Muscle layer of duodenum (tissue), 2 donors: ENCODE data around the gene HBEGF.
A peak's percentile ranks its signal among the peaks of the same experiment; 100 is the strongest.
"Not testable (repeated sequence)": the region's sequence is repeated elsewhere in the genome, so short reads cannot be mapped to it uniquely, and the experiment has no call there.

Experiments used
- H3K27ac ChIP-seq: one replicate; pipeline ENCODE4 v1.7.0; 2013; ENCODE audit warnings: mild to moderate bottlenecking, low read length
- H3K27me3 ChIP-seq: one replicate; pipeline ENCODE4 v1.7.0; 2013; ENCODE audit warnings: low read depth, mild to moderate bottlenecking, control low read depth, low read length
- H3K36me3 ChIP-seq, 2 donors: one replicate each; pipeline ENCODE4 v1.7.0; 2013; ENCODE audit warnings: low read length in 2 of 2, control low read depth in 1 of 2, mild to moderate bottlenecking in 1 of 2; ENCODE audit not compliant: insufficient read depth in 2 of 2, control insufficient read depth in 1 of 2
- H3K4me1 ChIP-seq, 2 donors: one replicate each; pipeline ENCODE4 v1.7.0; 2013; ENCODE audit warnings: low read length in 2 of 2, mild to moderate bottlenecking in 2 of 2, control low read depth in 1 of 2, moderate library complexity in 1 of 2; ENCODE audit not compliant: insufficient read depth in 2 of 2, control insufficient read depth in 1 of 2
- H3K4me3 ChIP-seq, 2 donors: one replicate each; pipeline ENCODE4 v1.7.0; 2013; ENCODE audit warnings: low read length in 2 of 2, low read depth in 1 of 2, mild to moderate bottlenecking in 1 of 2
- H3K9me3 ChIP-seq, 2 donors: one replicate each; pipeline ENCODE4 v1.7.0; 2013; ENCODE audit warnings: low read length in 2 of 2, control low read depth in 1 of 2, mild to moderate bottlenecking in 1 of 2; ENCODE audit not compliant: control insufficient read depth in 1 of 2
- donor health status: healthy.

Gene HBEGF

DNA sequence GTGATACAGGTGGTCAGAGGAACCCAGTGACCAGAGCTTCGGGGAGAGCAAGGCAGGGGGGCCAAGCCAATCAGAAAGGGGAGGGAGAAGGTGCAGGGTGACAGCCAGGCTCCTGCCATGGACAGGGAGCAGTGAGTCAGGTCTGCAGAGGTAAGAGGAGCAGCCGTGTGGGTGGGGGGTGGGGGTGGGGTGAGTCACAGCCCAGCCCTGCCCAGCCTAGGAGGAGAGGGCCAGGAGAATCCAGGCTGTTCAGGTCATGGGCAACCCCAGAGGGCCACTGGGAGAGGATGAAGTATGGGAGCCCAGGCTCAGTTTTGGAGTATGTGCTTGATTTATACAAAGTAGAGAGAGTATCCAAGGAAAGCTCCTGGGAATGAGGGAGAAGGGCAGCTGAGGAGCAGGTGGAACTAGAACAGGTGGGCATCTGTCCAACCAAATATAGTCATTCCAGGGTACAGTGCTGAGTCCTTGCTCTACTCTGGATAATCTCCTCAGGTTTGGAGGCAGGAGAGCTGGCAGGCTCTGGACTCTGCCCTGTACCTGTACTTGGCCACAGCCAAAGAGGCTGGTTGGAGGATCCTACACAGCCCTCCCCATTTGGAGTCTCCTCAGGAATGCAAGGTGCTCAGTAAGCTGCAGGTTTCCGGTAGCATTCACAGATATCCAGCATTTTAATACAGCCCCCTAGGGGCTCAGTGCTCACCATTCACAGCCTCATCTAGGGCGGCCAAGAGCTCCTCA is 1.6 kb downstream of the HBEGF start:
- peaks cover 12 to 38% of the 10 kb centered on the region in 2 donors for H3K4me1 ChIP-seq
- peak overlapping the region; percentile 60 to 72 for H3K4me3 ChIP-seq
- H3K27ac ChIP-seq, result peak overlapping the region; percentile 70
- no peaks in the 10 kb centered on the region for H3K27me3 ChIP-seq
- no peaks in the 10 kb centered on the region for H3K9me3 ChIP-seq
- peaks cover 6 to 14% of the 10 kb centered on the region in 2 donors for H3K36me3 ChIP-seq

GRCh38 chr5:140343849-140344248 is 2.6 kb downstream of the HBEGF start:
- peaks cover 12 to 38% of the 10 kb centered on the region in 2 donors for H3K4me1 ChIP-seq
- not testable (repeated sequence) for H3K27me3 ChIP-seq, H3K9me3 ChIP-seq, H3K27ac ChIP-seq
- H3K4me3 ChIP-seq, result peak overlapping the region; percentile 60 to 72
- peaks cover 6 to 14% of the 10 kb centered on the region in 2 donors for H3K36me3 ChIP-seq

- no peaks in the 10 kb centered on the region for H3K9me3 ChIP-seq
- no peaks in the 10 kb centered on the region for H3K27me3 ChIP-seq
- H3K4me1 ChIP-seq, result peaks cover 12 to 46% of the 10 kb centered on the region in 2 donors
- H3K27ac ChIP-seq, result peak overlapping the region; percentile 33
- no peak overlapping the region for H3K4me3 ChIP-seq
- peaks cover 6 to 14% of the 10 kb centered on the region in 2 donors for H3K36me3 ChIP-seq
Observed at GRCh38 chr5:140342896-140343295, 3.5 kb downstream of the HBEGF start.

GRCh38 chr5:140342287-140342686 is 4.1 kb downstream of the HBEGF start:
- H3K4me1 ChIP-seq, result peaks cover 15 to 46% of the 10 kb centered on the region in 2 donors
- H3K36me3 ChIP-seq, result peaks cover 6 to 19% of the 10 kb centered on the region in 2 donors
- H3K4me3 ChIP-seq, result no peak overlapping the region

DNA sequence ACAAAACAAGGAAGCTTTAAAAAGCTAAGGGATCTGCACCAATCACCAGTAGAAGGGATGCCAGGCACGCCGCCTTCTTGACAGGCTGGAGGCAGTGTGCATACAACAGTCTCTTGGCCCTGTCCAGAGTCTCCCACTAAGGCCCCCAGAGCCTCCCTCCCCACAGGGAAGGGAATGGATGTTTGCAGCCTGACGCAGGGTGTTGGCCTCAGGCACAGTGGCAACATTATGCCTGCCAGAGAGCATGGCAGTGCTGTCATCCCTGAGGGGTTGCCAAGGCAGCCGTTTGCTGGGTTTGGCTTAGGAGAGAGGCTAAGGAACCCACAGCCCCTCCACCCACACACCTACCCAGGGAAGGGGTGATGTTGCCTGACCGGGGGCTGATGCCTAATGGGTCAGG is 4.8 kb downstream of the HBEGF start:
- Histone ChIP-seq H3K27ac (peak overlapping the region; percentile 35), H3K4me1 (peaks cover 9 to 49% of the 10 kb centered on the region in 2 donors), H3K27me3 (no peaks in the 10 kb centered on the region), H3K36me3 (peaks cover 6 to 21% of the 10 kb centered on the region in 2 donors), H3K9me3 (no peaks in the 10 kb centered on the region), H3K4me3 (no peak overlapping the region)

More at GRCh38 chr5:140342287-140342686, 4.1 kb downstream of the HBEGF start:
- H3K27ac ChIP-seq, result peak overlapping the region; percentile 33
- H3K27me3 ChIP-seq, result no peaks in the 10 kb centered on the region
- H3K9me3 ChIP-seq, result no peaks in the 10 kb centered on the region

DNA sequence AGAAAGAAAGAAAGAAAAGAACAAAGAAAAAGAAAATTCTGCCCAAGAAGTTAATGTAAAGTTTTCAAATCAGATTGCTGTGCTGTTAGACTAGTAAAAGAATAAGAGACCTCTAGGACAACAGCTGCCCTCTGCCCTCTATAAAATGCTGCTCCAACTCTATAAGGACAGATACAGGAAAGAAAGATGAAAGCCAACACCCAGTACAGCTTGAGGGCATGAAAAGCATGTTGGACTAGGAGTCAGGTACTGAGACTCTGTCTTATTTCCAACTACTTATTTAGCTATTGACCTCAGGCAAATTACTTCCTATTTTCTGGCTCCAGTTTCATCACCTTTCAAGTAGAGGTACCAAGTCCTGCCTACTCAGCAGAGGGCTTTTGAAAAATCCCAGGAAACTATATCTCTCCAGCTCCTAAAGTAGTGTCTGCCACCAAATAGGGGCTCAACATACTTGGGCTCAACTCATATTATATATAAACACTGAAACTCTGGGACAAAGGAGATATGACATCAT is 5.7 kb downstream of the HBEGF start:
- Histone ChIP-seq H3K36me3 (peaks cover 6 to 21% of the 10 kb centered on the region in 2 donors), H3K9me3 (no peaks in the 10 kb centered on the region), H3K4me3 (no peak overlapping the region), H3K27me3 (no peaks in the 10 kb centered on the region), H3K4me1 (peaks cover 9 to 58% of the 10 kb centered on the region in 2 donors), H3K27ac (peak overlapping the region; percentile 35)

- Histone ChIP-seq H3K9me3 (no peaks in the 10 kb centered on the region), H3K4me1 (peaks cover 9 to 51% of the 10 kb centered on the region in 2 donors), H3K36me3 (peaks cover 8 to 23% of the 10 kb centered on the region in 2 donors), H3K27ac (no peak overlapping the region), H3K4me3 (no peak overlapping the region), H3K27me3 (no peaks in the 10 kb centered on the region)
Observed at GRCh38 chr5:140339636-140340035, 6.8 kb downstream of the HBEGF start.

GRCh38 chr5:140338908-140339307 is 7.5 kb downstream of the HBEGF start:
- H3K9me3 ChIP-seq, result no peaks in the 10 kb centered on the region
- no peak overlapping the region for H3K4me3 ChIP-seq
- H3K4me1 ChIP-seq, result peaks cover 9 to 46% of the 10 kb centered on the region in 2 donors
- H3K36me3 ChIP-seq, result peaks cover 15 to 29% of the 10 kb centered on the region in 2 donors
- no peak overlapping the region for H3K27ac ChIP-seq
- H3K27me3 ChIP-seq, result no peaks in the 10 kb centered on the region

DNA sequence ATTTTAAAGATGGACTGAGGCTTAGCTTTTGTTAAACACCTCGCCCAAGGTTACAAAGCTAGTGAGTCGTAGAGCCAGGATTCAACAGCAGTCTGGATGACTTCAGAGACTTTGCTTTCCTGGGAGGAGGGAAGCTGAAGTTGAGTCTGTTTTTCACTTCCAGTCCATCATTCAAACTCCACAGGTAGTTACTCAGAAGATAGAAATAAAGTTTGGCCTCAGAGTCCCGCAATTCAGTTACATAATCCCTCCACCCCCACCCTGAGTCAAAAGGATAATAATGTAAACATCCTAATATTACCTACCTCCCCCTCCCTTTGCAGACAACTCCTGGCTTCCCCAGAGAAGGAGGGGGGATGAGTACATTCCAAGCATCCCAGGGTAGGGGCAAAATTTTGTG is 8.1 kb downstream of the HBEGF start:
- Histone ChIP-seq H3K4me3 (no peak overlapping the region), H3K4me1 (peaks cover 9 to 46% of the 10 kb centered on the region in 2 donors), H3K27ac (no peak overlapping the region), H3K9me3 (no peaks in the 10 kb centered on the region), H3K36me3 (peaks cover 18 to 29% of the 10 kb centered on the region in 2 donors), H3K27me3 (no peaks in the 10 kb centered on the region)

GRCh38 chr5:140337880-140338279 is 8.5 kb downstream of the HBEGF start:
- Histone ChIP-seq H3K4me1 (peaks cover 9 to 46% of the 10 kb centered on the region in 2 donors), H3K27ac (no peak overlapping the region), H3K9me3 (no peaks in the 10 kb centered on the region), H3K36me3 (peaks cover 23 to 33% of the 10 kb centered on the region in 2 donors), H3K27me3 (no peaks in the 10 kb centered on the region), H3K4me3 (no peak overlapping the region)

GRCh38 chr5:140336388-140336787 is 10.0 kb downstream of the HBEGF start:
- Histone ChIP-seq H3K27me3 (no peaks in the 10 kb centered on the region), H3K4me1 (peaks cover 9 to 35% of the 10 kb centered on the region in 2 donors), H3K36me3 (peaks cover 22 to 30% of the 10 kb centered on the region in 2 donors), H3K27ac (no peak overlapping the region), H3K4me3 (peak overlapping the region in 1 of 2 donors; percentile 11), H3K9me3 (no peaks in the 10 kb centered on the region)
